ENCODE data around the gene SCN1B.

GRCh38 chr19:35086455-35086854, 56.2 kb downstream of the SCN1B start:
- TF ChIP-seq CTCF (IDR thresholded peaks at IDR 0.05) = no peak
- no peak for TF ChIP-seq POLR2A (IDR thresholded peaks at IDR 0.05)
